Liver (tissue), 9 donors: Measurements from ENCODE around the gene TP53TG5. TPM values are rescaled to one million over a fixed set of nuclear protein-coding genes. Genes with fewer than 3 reads are reported as not detected.

ENCODE experiments used
- DNase-seq: peaks from one replicate; pipeline ENCODE4 v3.0.0-alpha.2; 2017; ENCODE audit warnings: low spot score
- H3K27ac ChIP-seq, 2 donors: one replicate each; pipeline ENCODE4 v1.7.0; 2013; ENCODE audit warnings: inconsistent platforms in 2 of 2, low read length in 2 of 2, control low read depth in 1 of 2, low read depth in 1 of 2, mild to moderate bottlenecking in 1 of 2
- H3K27me3 ChIP-seq, 4 donors: one replicate each; pipeline versions ENCODE4 v1.6.1 to v1.7.0; 2013; ENCODE audit warnings: low read length in 3 of 4, inconsistent platforms in 1 of 4, mild to moderate bottlenecking in 1 of 4, moderate library complexity in 1 of 4; ENCODE audit not compliant: control insufficient read depth in 4 of 4, insufficient read depth in 4 of 4
- H3K36me3 ChIP-seq, 4 donors: one replicate each; pipeline versions ENCODE4 v1.6.1 to v1.7.0; 2013; ENCODE audit warnings: low read length in 3 of 4, mild to moderate bottlenecking in 3 of 4, low read depth in 1 of 4, moderate library complexity in 1 of 4; ENCODE audit not compliant: control insufficient read depth in 4 of 4, insufficient read depth in 3 of 4
- H3K4me1 ChIP-seq, 4 donors: one replicate each; pipeline versions ENCODE4 v1.6.1 to v1.7.0; 2013; ENCODE audit warnings: low read length in 3 of 4, mild to moderate bottlenecking in 3 of 4, moderate library complexity in 1 of 4; ENCODE audit not compliant: control insufficient read depth in 4 of 4, insufficient read depth in 4 of 4
- H3K4me3 ChIP-seq, 3 donors: one replicate each; pipeline versions ENCODE4 v1.6.1 to v1.7.0; 2013; ENCODE audit warnings: low read length in 3 of 3, control low read depth in 1 of 3, low read depth in 1 of 3, mild to moderate bottlenecking in 1 of 3
- H3K9ac ChIP-seq, 2 donors: one replicate each; pipeline ENCODE4 v1.7.0; 2013; ENCODE audit warnings: low read length in 2 of 2, mild to moderate bottlenecking in 2 of 2, moderate library complexity in 2 of 2, control low read depth in 1 of 2, low read depth in 1 of 2
- H3K9me3 ChIP-seq, 4 donors: one replicate each; pipeline versions ENCODE4 v1.6.1 to v1.7.0; 2013; ENCODE audit warnings: low read length in 3 of 4; ENCODE audit not compliant: control insufficient read depth in 4 of 4
- ATF3 ChIP-seq: IDR thresholded peaks from 2 replicates; pipeline ENCODE4 v1.6.1; 2016; ENCODE audit warnings: antibody characterized with exemption
- CTCF ChIP-seq: fragments of 150-350 bp; IDR thresholded peaks from 2 replicates; pipeline ENCODE4 v1.5.1; 2017; ENCODE audit warnings: improper control_type of control experiment, low read depth, low read length; ENCODE audit not compliant: missing input control
- EGR1 ChIP-seq, 2 donors: IDR thresholded peaks; 2 replicates each; pipeline ENCODE4 v1.6.1; 2016 to 2018; ENCODE audit warnings: antibody characterized with exemption in 2 of 2, low read depth in 2 of 2
- FOXA1 ChIP-seq: IDR thresholded peaks from 2 replicates; pipeline ENCODE4 v1.6.1; 2016; ENCODE audit warnings: antibody characterized with exemption
- FOXA2 ChIP-seq: IDR thresholded peaks from 2 replicates; pipeline ENCODE4 v1.6.1; 2016; ENCODE audit warnings: antibody characterized with exemption
- GABPA ChIP-seq, 2 donors: IDR thresholded peaks in 1 of 2; conservative IDR thresholded peaks in 1 of 2; 2 replicates each; pipeline ENCODE4 v1.6.1; 2016; ENCODE audit warnings: antibody characterized with exemption in 2 of 2, mild to moderate bottlenecking in 1 of 2, moderate library complexity in 1 of 2
- HNF4A ChIP-seq, 2 donors: conservative IDR thresholded peaks; 2 replicates each; pipeline ENCODE4 v1.6.1; 2016; ENCODE audit warnings: antibody characterized with exemption in 2 of 2, mild to moderate bottlenecking in 2 of 2
- HNF4G ChIP-seq: IDR thresholded peaks from 2 replicates; pipeline ENCODE4 v1.6.1; 2016; ENCODE audit warnings: antibody characterized with exemption
- JUND ChIP-seq, 2 donors: IDR thresholded peaks; 2 replicates each; pipeline ENCODE4 v1.6.1; 2016; ENCODE audit warnings: antibody characterized with exemption in 2 of 2
- MAX ChIP-seq: IDR thresholded peaks from 2 replicates; pipeline ENCODE4 v1.6.1; 2016; ENCODE audit warnings: antibody characterized with exemption
- NR2F2 ChIP-seq: IDR thresholded peaks from 2 replicates; pipeline ENCODE4 v1.6.1; 2016; ENCODE audit warnings: antibody characterized with exemption
- RAD21 ChIP-seq, 2 donors: IDR thresholded peaks; 2 replicates each; pipeline ENCODE4 v1.6.1; 2016; ENCODE audit warnings: antibody characterized with exemption in 2 of 2, mild to moderate bottlenecking in 2 of 2
- REST ChIP-seq: IDR thresholded peaks from 2 replicates; pipeline ENCODE4 v1.6.1; 2016; ENCODE audit warnings: antibody characterized with exemption, mild to moderate bottlenecking
- RXRA ChIP-seq, 2 donors: IDR thresholded peaks; 2 replicates each; pipeline ENCODE4 v1.6.1; 2017 to 2018; ENCODE audit warnings: antibody characterized with exemption in 2 of 2, mild to moderate bottlenecking in 1 of 2
- SP1 ChIP-seq: IDR thresholded peaks from 2 replicates; pipeline ENCODE4 v1.6.1; 2018; ENCODE audit warnings: antibody characterized with exemption, mild to moderate bottlenecking
- TAF1 ChIP-seq: conservative IDR thresholded peaks from 2 replicates; pipeline ENCODE4 v1.6.1; 2016; ENCODE audit warnings: antibody characterized with exemption, mild to moderate bottlenecking
- YY1 ChIP-seq: IDR thresholded peaks from 2 replicates; pipeline ENCODE4 v1.6.1; 2016; ENCODE audit warnings: antibody characterized with exemption, mild to moderate bottlenecking
- ZBTB33 ChIP-seq: IDR thresholded peaks from 2 replicates; pipeline ENCODE4 v1.6.1; 2016; ENCODE audit warnings: antibody characterized with exemption
- WGBS: extraction: QIAGEN DNeasy Blood & Tissue Kit; methylation state at CpG from one replicate; pipeline ENCODE4 v1.1.7; 2013; 5-methylcytosine and 5-hydroxymethylcytosine counted together
- polyA plus RNA-seq, 2 donors: library from polyadenylated mRNA; stranded (reverse) in 1 of 2; unstranded in 1 of 2; fragments of 200-250 nt in 1 of 2; fragments of >200 nt in 1 of 2; fragmentation: Nextera tagmentation in 1 of 2; extraction: Ambion mirVana in 1 of 2; gene quantifications; one replicate each; pipeline versions ENCODE4 v1.2.1 to v1.2.3, GENCODE V29; 2013 to 2015
- total RNA-seq, 2 donors: library from RNA; depleted of rRNA; stranded (reverse); fragments of >200 nt; gene quantifications; one replicate each; pipeline ENCODE4 v1.2.3, GENCODE V29; 2014
- donor health status: healthy.
- donor health status: healthy.
- donor health status: healthy.
- donor health status: healthy.
- donor health status: healthy.

Gene TP53TG5
- total and polyA plus RNA-seq, 4 donors = not detected

- Histone ChIP-seq H3K9ac (no peak overlapping the region), H3K9me3 (peaks cover 0 to 1% (median 0%) of the 10 kb centered on the region in 4 donors), H3K4me3 (no peak overlapping the region), H3K36me3 (no peaks in the 10 kb centered on the region), H3K27ac (no peak overlapping the region), H3K27me3 (no peaks in the 10 kb centered on the region), H3K4me1 (no peaks in the 10 kb centered on the region)
- 91% methylated on average over 7 of the region's 7 CpGs for WGBS
- DNase-seq = no peak
- TF ChIP-seq SP1 (no peak), YY1 (no peak), HNF4G (no peak), FOXA2 (no peak), JUND (IDR thresholded peaks at IDR 0.05) (no peak), REST (no peak), MAX (no peak), HNF4A (conservative IDR thresholded peaks at IDR 0.05) (no peak), EGR1 (IDR thresholded peaks at IDR 0.05; ENCODE audit: low read depth in 2 of 2) (no peak)
These were observed 16.9 kb upstream of the TP53TG5 start for GRCh38 chr20:45395114-45395415.

- Histone ChIP-seq H3K4me3 (no peak overlapping the region), H3K27me3 (no peaks in the 10 kb centered on the region), H3K9ac (no peak overlapping the region), H3K4me1 (no peaks in the 10 kb centered on the region), H3K27ac (no peak overlapping the region), H3K9me3 (no peaks in the 10 kb centered on the region), H3K36me3 (no peaks in the 10 kb centered on the region)
- WGBS = 89% methylated on average over 21 of the region's 21 CpGs
- no peak for DNase-seq
- TF ChIP-seq NR2F2 (no peak), RXRA (IDR thresholded peaks at IDR 0.05) (no peak), ATF3 (no peak), HNF4A (conservative IDR thresholded peaks at IDR 0.05) (no peak), MAX (no peak), REST (no peak), JUND (IDR thresholded peaks at IDR 0.05) (no peak), FOXA1 (no peak), FOXA2 (no peak), YY1 (no peak), ZBTB33 (no peak), TAF1 (no peak), HNF4G (no peak), CTCF (no peak), RAD21 (IDR thresholded peaks at IDR 0.05) (no peak), GABPA (IDR thresholded peaks at IDR 0.05 in 1 of 2, conservative IDR thresholded peaks at IDR 0.05 in 1 of 2) (no peak), SP1 (no peak), EGR1 (IDR thresholded peaks at IDR 0.05; ENCODE audit: low read depth in 2 of 2) (no peak)
These were observed 16.3 kb upstream of the TP53TG5 start for GRCh38 chr20:45394221-45395113.
